ENCODE data around the gene ABCA7.

The ABCA7 gene

DNA sequence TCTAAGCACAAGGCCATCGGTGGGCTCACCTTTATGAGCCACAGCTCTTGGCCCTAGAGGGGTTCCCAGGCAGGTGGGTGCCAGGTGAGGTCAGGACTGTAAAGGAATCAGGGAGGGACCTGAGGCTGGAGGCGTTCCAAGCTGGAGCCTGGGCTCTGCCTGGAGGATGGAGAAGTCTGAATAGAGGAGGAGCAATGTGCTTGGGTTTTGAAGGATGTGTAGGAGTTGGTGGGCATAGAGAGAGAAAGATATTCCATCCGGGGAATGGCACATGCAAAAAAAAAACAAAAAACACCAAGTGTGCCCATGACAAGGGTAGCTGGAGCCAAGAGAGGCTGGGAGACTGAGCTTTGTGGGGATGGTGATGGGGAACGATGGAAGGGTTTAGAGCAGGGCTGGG lies 37.3 kb upstream of the ABCA7 start:
- no peak for DNase-seq (ENCODE audit: low spot score)

DNA sequence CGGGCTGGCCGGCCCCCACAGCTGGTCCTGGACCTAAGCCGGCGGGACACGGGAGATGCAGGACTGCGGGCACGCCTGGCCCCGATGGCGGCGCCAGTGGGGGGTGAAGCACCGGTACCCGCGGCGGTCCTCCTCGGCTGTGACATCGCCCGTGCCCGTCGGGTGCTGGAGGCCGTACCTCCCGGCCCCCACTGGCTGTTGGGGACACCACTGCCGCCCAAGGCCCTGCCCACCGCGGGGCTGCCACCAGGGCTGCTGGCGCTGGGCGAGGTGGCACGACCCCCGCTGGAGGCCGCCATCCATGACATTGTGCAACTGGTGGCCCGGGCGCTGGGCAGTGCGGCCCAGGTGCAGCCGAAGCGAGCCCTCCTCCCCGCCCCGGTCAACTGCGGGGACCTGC lies 36.6 kb upstream of the ABCA7 start:
- DNase-seq (ENCODE audit: low spot score), result no peak

DNA sequence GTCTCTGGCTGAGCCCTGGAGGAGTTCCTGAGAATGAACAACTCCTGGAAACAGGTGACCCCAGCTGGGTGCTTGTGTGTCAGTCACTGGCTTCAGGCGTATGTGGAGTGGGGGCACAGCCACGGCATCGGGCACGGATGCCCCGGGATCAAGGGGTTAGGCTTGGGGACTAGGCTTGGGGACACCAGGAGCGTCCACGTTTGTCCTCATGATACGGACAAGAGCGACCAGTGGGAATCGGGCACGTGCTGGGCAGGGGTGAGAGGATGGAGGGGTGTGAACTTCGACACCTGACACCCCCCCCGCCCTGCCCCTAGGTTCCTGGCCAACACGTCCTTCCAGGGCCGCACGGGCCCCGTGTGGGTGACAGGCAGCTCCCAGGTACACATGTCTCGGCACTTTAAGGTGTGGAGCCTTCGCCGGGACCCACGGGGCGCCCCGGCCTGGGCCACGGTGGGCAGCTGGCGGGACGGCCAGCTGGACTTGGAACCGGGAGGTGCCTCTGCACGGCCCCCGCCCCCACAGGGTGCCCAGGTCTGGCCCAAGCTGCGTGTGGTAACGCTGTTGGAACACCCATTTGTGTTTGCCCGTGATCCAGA lies 35.6 kb upstream of the ABCA7 start:
- DNase-seq (ENCODE audit: low spot score), result peak; percentile 25

DNA sequence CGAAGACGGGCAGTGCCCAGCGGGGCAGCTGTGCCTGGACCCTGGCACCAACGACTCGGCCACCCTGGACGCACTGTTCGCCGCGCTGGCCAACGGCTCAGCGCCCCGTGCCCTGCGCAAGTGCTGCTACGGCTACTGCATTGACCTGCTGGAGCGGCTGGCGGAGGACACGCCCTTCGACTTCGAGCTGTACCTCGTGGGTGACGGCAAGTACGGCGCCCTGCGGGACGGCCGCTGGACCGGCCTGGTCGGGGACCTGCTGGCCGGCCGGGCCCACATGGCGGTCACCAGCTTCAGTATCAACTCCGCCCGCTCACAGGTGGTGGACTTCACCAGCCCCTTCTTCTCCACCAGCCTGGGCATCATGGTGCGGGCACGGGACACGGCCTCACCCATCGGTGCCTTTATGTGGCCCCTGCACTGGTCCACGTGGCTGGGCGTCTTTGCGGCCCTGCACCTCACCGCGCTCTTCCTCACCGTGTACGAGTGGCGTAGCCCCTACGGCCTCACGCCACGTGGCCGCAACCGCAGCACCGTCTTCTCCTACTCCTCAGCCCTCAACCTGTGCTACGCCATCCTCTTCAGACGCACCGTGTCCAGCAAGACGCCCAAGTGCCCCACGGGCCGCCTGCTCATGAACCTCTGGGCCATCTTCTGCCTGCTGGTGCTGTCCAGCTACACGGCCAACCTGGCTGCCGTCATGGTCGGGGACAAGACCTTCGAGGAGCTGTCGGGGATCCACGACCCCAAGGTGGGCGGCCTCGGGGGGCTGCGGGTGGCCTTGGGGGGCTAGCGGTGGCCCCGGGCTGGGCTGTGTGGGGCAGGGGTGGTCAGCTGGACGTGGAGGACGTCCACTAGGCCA lies 34.9 kb upstream of the ABCA7 start:
- peak; percentile 29 for DNase-seq (ENCODE audit: low spot score)

DNA sequence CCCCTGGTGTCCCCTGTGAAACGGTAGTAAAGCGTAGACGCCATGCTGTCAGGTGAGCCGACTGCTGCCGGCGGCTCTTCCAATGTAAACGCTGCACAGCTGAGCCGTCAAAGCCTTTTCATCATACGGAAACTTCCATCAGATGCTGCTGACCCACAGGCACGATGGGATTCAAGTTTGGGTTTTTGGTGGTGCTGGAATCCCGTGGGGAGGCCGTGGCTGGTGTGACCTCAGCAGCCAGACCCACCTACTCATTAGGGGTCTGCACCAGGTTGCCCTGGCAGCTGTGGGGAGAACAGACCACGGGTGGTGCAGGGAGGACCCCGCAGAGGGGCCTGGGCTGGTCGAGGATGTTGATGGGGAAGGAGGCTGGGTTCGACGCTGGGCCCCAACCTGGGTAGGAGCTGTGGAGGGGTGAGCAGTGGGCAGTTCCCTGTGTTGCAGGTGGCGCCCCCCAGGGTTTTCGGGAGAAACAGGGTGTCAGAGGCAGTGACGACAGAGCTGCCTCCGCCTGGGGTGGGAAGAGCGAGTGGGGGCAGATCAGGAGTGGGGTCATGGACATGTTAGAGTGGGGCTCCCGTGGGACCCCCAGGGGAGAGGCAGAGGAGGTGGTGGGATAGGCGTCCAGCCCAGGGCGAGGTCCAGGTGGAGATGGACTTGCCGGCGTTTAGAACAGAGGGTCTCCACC lies 33.1 kb upstream of the ABCA7 start:
- no peak for DNase-seq (ENCODE audit: low spot score)

DNA sequence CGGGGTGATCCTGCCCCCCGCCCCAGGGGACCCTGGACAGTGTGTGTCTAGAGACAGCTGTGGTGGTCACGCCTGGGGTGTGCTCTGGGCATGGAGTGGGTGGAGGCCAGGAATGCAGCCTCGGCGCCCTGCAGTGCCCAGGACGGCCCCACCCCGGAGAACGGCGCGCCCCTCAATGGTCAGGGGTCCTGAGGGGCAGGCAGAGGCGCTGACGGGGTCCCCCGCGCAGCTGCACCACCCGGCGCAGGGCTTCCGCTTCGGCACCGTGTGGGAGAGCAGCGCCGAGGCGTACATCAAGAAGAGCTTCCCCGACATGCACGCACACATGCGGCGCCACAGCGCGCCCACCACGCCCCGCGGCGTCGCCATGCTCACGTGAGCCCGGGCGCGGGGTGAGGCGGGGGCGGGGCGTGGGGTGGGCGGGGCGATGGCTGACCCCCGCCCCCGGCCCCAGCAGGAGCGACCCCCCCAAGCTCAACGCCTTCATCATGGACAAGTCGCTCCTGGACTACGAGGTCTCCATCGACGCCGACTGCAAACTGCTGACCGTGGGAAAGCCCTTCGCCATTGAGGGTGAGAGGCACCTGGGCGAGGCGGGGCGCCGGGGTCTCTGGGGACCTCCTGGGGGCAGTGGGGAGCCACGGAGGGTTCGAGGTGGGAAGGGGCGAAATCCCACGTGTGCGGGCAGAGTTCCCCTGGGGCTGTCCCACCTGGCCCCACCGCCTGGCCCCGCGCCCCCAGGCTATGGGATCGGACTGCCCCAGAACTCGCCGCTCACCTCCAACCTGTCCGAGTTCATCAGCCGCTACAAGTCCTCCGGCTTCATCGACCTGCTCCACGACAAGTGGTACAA lies 32.3 kb upstream of the ABCA7 start:
- peak; percentile 40 for DNase-seq (ENCODE audit: low spot score)

DNA sequence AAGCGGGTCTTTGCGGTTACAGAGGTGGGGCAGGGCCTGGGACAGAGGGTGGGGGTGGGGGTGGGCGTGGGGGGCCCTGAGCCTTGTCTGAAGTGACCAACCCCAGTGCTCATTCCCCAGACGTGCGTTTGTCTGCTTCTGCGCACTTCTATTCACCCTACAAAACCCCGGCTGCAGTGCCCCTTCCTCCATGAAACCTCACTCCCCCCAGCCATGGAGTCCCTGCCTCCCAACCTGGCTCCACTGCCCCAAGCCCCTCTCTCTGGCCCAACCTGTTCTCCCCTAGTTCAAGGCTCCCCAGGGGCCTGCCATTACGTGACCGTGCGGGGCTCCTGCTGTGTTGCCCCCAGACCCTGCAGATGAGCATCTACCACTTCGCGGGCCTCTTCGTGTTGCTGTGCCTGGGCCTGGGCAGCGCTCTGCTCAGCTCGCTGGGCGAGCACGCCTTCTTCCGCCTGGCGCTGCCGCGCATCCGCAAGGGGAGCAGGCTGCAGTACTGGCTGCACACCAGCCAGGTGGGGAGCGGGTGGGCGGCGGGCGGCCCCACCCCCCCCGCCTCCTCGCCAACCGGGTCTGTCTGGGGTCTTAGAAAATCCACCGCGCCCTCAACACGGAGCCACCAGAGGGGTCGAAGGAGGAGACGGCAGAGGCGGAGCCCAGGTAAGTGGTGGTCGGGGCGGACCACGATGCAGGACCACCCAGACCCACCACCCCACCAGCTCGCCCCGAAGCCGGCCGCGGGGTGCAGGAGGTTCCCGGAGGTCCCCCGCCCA lies 31.5 kb upstream of the ABCA7 start:
- peak; percentile 23 for DNase-seq (ENCODE audit: low spot score)

DNA sequence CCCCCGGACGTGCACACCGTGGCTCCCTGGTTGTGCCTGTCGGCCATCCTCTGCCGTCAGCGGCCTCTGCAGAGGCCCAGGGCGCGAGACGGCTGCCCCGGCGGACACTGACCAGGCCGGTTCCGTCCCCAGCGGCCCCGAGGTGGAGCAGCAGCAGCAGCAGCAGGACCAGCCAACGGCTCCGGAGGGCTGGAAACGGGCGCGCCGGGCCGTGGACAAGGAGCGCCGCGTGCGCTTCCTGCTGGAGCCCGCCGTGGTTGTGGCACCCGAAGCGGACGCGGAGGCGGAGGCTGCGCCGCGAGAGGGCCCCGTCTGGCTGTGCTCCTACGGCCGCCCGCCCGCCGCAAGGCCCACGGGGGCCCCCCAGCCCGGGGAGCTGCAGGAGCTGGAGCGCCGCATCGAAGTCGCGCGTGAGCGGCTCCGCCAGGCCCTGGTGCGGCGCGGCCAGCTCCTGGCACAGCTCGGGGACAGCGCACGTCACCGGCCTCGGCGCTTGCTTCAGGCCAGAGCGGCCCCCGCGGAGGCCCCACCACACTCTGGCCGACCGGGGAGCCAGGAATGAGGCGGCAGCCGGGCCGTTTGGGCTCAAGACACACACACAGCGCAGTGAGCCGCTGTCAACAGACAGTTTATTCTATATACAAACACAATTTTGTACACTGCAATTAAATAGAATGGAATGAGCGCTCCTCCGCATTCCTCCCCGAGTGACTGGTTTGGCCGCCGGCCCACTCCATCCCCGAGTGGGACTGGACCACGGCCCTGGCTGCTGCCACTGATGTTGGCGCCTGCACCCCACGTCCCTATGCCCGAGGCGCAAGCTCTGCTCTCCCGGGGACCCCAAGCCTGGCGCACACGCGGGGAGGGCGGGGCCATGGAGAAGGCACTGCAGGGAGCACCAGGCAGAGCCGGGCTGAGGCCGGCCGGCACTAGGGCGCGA lies 30.6 kb upstream of the ABCA7 start:
- DNase-seq (ENCODE audit: low spot score), result peak; percentile 52

DNA sequence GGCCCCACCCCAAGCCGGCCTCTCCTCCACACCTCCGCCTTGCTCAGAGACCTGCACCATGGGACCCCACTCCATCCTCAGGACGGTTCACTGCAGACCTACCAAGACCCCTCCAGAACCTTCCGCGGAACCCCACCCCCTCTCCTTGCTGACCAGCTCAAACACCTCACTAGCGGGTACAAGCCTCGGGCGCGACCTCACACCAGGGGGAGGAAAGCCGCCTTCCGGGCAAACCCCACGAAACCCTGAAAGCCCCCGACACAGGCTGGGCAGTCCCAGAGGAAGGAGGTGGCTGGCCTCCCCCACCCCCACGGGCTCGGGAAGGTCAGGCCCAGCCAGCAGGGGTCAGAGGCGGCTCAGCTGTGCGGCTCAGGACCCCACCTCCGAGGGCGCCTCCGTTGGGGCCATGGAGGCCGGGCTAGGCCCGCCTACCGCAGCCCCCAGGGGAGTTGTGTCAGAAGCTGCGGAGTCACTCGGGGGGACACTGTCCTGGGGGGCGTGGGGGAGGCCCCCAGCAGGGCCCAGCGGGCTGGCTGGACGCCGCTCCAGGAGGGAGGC lies 29.8 kb upstream of the ABCA7 start:
- peak; percentile 59 for DNase-seq (ENCODE audit: low spot score)

DNA sequence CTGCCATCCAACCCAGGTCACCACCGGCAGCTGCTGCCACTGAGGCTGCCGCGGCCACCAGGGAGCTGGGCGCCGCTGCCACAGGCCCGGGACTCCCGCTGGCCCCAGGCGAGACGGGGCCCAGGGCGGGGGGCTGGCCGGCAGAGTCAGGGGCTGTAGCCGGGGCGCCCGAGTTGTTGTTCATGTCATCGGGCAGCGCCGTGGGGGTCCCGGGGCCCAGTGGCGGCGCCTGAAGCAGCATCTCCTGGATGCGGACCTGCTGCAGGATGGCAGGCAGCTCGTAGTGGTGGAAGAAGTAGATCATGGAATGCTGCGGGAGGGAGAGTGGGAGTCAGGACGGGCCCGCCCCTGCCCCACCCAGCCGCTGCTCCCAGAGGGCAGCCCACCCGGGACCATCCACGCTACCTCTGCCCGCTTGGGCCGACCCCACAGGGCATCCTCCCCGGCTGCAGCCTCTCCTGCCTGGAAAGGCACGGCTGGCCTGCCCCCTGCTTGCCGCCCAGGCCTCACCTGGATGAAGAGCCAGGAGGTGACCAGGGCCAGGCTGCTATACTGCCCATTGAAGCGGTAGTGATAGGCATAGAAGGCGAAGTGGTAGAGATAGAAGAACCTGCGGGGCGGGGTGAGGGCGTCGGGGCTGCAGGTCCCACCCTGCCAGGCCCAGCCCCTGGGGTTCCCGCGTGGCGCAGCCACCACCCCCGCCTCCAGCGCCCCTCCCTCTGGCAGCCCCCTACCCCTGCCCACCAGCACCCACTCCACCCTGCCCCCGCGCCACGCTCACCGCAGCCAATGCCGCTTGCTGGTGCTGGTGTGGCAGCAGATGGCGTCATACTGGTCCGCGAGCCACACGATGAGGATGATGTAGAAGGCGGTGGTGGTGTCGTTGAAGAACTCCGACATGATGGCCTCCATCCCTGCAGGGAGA lies 29.1 kb upstream of the ABCA7 start:
- no peak for DNase-seq (ENCODE audit: low spot score)

DNA sequence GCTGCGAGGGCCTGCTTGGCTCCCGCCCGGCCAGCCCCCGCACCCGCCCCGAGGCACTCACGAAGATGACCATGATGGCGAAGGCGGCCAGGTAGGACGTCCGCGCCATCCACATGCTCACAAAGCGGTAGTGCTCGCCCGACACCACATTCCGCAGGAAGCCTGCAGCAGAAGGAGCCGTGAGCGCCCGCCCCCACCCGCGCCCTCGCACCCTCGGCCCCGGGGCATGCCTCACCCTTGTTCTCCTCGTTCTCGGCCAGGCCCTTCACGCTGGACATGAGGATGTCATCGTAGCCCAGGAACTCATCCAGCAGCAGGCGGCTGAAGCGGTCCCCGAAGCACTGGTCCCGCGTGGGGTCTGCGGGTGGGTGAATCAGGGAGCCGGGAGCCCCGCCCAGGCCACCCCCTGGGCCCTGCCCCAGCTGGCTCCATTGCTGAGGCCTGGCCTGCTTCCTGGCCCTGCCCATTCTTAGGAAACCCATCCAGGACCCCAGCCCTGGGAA lies 28.0 kb upstream of the ABCA7 start:
- DNase-seq (ENCODE audit: low spot score), result no peak

DNA sequence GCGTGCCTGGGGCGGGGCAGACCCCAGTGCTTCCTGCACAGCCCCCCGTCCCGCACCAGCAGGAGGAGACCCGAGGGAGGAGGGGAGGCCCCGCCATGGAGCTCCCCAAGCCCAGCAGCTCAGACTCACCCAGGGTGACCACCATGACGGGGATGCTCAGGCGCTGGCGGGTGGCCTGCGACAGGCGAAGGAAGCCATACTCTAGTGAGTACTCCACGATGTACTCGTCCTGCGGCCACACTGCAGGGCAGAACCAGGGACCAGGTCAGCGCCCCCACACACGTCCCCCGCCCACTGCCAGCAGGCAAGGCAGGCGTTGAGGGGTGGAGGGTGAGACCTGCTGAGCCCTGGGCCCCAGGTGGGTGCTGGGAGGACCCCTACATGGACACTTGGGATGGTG lies 27.6 kb upstream of the ABCA7 start:
- DNase-seq (ENCODE audit: low spot score), result no peak

DNA sequence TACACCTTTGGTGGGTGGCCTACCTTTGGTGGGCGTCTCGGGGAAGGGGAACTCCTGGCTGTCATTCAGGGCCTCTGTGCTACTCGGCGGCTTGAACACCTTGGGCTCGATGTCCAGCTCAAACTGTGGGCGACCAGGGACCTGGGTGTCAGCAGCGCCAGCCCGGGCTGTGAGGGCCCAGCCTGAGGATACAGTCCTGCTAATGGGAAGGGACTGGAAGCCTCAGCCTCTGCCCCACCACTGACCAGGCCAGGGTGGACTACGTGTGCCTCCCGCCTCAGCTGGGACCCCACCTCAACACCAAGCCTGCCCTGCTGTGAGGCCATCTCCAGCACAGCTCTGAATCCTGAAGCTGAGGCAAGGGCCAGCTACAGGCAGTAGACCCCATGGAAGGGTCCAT lies 26.7 kb upstream of the ABCA7 start:
- no peak for DNase-seq (ENCODE audit: low spot score)

DNA sequence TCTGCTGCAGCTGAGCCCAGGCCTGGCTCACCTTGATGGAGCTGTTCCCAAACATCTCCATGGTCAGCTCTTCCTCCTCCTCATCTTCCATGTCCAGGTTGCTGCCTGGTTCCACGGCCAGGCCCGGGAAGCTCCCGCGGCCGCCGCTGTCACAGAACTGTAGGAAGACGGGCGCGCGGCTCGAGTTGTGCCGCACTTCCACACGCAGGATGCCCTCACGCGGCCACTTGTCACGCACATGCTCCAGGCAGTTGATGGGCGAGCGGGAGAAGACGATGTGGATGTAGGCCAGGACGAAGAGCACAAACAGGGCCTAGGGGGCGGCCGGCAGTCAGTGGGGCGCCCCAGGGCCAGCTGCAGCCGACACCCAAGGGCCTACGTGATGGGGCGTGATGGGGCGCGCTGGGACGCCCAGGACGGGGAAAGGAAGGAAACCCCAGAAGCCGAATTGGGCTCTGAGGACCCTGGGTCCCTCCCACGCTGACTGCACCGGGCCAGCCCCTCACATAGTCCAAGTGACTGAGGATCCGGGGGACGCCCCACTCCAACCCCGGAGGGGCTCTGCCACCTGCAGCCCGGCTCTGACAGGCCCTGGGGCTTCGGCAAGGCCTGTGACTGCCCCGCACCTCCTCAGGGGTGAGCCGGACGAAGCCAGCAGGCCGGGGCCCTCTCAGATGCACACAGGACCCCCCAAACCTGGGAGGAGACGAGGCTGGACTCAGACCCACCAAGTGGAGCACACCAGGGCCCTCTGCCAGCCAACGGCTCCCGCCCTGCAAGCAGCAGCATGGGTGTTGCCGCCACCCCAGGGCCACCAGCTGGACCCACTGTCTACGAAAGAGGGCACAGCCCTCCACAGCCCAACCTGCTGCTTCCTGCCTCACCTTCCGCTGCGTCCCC lies 25.5 kb upstream of the ABCA7 start:
- no peak for DNase-seq (ENCODE audit: low spot score)

DNA sequence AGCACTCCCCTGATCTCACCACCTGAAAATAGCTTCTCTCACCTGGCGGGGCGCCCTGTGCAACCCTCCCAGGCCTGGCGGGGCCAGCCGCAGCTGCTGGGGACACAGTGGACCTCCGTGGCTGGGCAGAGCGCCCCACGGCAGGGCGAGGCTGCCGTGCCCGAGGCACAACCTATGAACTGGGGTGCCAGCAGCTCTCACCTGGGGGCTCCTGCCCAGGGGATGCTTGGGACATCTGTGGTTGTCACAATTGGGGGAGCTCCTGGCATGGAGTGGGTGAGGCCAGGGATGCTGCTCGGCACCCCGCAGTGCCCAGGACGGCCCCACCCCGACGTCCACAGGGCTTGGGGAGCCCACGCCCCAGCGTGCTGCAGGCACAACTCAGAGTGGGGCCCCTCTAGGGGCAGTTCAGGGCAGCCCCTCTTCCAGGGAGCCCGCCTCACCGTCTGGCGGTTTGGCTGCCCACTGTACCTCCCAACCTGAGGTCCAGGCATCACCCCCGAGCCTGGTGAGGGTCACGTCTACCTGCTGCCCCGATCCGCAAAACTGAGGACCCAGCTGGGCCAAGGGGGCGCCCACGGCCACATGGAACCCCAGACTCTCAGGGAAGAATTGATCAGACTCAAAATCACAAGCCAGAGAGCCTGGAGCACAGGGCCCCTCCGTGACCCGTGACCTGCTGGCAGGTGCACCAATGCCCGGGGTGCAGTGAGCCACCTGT lies 24.7 kb upstream of the ABCA7 start:
- no peak for DNase-seq (ENCODE audit: low spot score)

DNA sequence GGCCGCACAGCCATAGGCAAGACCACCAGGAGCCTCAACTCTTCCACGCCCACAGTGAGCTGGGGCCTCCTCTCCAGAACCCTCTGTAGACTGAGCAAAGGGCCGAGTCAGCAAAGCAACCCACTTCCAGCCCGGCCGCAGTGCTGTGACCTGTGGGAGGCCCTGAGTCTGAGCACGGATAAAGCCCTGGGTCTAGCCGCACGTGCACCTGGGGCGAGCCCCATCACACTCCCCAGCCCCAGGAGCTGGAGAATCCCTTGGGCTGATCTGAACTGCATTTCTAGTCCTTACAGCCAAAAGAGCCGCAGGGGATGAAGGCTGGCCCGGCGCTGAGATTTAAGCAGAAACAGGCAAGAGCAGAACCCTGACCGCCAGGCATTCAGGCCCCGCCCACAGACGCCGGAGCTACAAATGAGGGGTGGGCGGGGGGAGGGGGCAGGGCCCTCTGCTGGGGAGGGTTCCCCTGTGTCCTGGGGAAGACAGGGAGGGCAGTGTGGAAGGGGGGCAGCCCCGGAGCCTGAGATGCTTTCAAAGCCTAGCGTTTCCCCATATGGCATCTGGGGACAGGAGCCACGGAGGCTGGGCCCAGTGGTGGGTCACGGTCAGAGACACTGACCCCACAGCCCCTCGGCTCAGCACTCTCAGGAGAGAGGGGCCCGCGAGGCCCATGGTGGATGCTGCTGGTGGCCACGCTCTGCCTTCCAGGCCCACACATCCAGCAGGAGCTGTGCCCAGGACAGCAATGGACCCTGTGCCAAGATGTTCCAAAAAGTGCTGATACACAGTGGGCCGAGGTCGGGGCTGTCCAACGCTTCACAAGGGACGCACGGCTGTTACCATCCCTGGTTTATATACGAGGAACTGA lies 23.9 kb upstream of the ABCA7 start:
- peak; percentile 63 for DNase-seq (ENCODE audit: low spot score)

Measured in iPS-NIHi11 (cell line).